RWPE2 (cell line): ENCODE data around the gene SLC39A12.

Experiments used
- ATAC-seq: fragments of 200-7000 bp; cut with Tn5 transposase; 3 replicates; pipeline ENCODE4 v1.9.1; 2021; ENCODE audit warnings: low read depth
- DNase-seq: peaks from one replicate; pipeline ENCODE4 v3.0.0-alpha.2; 2020; ENCODE audit warnings: low spot score
- H3K27ac ChIP-seq: fragments of 450-650 bp; 2 replicates; pipeline ENCODE4 v1.5.1; 2017; ENCODE audit warnings: mild to moderate bottlenecking; ENCODE audit not compliant: poor library complexity, severe bottlenecking
- H3K27me3 ChIP-seq: fragments of 250-450 bp; sonication (Bioruptor Pico); 2 replicates; pipeline ENCODE4 v1.5.1; 2021; ENCODE audit warnings: mild to moderate bottlenecking, moderate library complexity; ENCODE audit not compliant: insufficient read depth, poor library complexity, severe bottlenecking
- H3K36me3 ChIP-seq: fragments of 250-450 bp; sonication (Bioruptor Pico); 2 replicates; pipeline ENCODE4 v1.5.1; 2020; ENCODE audit warnings: low read depth, mild to moderate bottlenecking, moderate library complexity
- H3K4me1 ChIP-seq: fragments of 250-450 bp; sonication (Bioruptor Pico); 2 replicates; pipeline ENCODE4 v1.5.1; 2021; ENCODE audit warnings: mild to moderate bottlenecking, moderate library complexity; ENCODE audit not compliant: insufficient read depth, poor library complexity, severe bottlenecking
- H3K4me3 ChIP-seq: fragments of 250-450 bp; sonication (Bioruptor Pico); 2 replicates; pipeline ENCODE4 v1.5.1; 2021; ENCODE audit warnings: mild to moderate bottlenecking, moderate library complexity; ENCODE audit not compliant: severe bottlenecking
- H3K9me3 ChIP-seq: fragments of 250-450 bp; sonication (Bioruptor Pico); 2 replicates; pipeline ENCODE4 v1.5.1; 2021; ENCODE audit warnings: mild to moderate bottlenecking, moderate library complexity; ENCODE audit not compliant: severe bottlenecking
- CTCF ChIP-seq: fragments of 450-650 bp; IDR thresholded peaks from one replicate; pipeline ENCODE4 v1.5.1; 2017; ENCODE audit warnings: mild to moderate bottlenecking, moderate library complexity; ENCODE audit not compliant: poor library complexity, severe bottlenecking

The SLC39A12 gene

DNA sequence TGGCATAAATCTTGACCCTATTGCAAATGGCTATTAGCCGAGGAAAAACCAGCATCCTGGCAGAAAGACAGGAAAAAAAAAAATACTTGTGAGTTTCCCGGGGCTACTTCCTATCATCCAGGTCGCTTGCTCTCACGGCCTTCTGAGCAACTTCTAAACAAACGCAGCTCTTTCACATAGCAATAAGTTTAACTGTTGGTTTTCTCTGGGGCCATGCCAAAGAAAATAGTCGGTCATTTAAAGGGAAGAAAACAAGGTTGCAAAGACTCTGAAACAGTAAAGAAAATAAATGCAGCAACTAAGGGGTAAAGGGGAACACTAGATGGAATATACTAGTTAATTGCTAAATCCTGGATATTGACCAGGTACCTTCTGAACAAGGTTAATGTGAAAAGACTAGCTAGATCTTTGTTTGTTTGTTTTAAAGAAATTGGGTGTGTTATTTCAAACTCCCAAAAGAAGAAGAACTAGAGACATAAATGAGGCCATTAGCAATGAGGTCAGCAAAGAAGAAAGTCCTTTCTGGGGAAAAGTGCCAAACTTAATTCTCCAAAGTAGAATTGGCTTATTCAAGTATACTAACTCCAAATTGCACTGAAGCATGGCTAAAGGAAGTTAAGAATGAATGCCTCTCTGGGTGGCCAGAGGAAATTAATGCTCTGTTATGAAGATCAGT, 54.2 kb downstream of the SLC39A12 start:
- Histone ChIP-seq H3K36me3 (no peaks in the 10 kb centered on the region), H3K4me3 (no peak overlapping the region), H3K9me3 (no peaks in the 10 kb centered on the region), H3K4me1 (peaks cover 12% of the 10 kb centered on the region), H3K27me3 (no peaks in the 10 kb centered on the region), H3K27ac (no peak overlapping the region)
- TF ChIP-seq CTCF, result no peak
- peak; percentile 41; the same call in 1 of the 3 replicates for ATAC-seq
- no peak for DNase-seq

GRCh38 chr10:18008986-18009385, 57.3 kb downstream of the SLC39A12 start:
- Histone ChIP-seq H3K27me3 (no peaks in the 10 kb centered on the region), H3K27ac (no peak overlapping the region), H3K36me3 (no peaks in the 10 kb centered on the region), H3K4me3 (no peak overlapping the region), H3K9me3 (no peaks in the 10 kb centered on the region), H3K4me1 (peaks cover 12% of the 10 kb centered on the region)
- no peak for TF ChIP-seq CTCF
- ATAC-seq (no peak), DNase-seq (no peak)

DNA sequence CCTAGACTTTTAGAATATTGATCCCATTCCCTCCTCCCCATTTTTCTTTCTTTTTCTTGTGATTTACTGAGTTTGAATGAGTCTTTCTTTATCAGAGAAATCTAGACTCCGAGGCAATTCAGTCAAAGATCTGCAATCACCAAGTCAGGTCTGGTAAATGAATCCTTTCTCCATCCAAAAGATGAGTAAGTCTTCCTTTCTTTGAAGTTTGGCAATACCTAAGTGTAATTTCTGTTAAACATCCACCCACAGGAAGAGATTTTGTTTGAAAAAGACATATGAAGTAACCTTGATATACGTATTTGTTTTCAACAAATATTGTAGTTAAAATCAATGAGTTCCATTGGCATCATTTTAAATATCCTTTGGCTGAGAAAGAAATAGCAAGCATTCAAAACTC, 58.3 kb downstream of the SLC39A12 start:
- ATAC-seq (peak; percentile 68), DNase-seq (no peak)
- H3K36me3 ChIP-seq, result no peaks in the 10 kb centered on the region
- no peak for TF ChIP-seq CTCF
- no peaks in the 10 kb centered on the region for H3K9me3 ChIP-seq
- H3K4me3 ChIP-seq, result no peak overlapping the region
- H3K27ac ChIP-seq, result no peak overlapping the region
- H3K4me1 ChIP-seq, result peaks cover 12% of the 10 kb centered on the region
- H3K27me3 ChIP-seq, result no peaks in the 10 kb centered on the region

DNA sequence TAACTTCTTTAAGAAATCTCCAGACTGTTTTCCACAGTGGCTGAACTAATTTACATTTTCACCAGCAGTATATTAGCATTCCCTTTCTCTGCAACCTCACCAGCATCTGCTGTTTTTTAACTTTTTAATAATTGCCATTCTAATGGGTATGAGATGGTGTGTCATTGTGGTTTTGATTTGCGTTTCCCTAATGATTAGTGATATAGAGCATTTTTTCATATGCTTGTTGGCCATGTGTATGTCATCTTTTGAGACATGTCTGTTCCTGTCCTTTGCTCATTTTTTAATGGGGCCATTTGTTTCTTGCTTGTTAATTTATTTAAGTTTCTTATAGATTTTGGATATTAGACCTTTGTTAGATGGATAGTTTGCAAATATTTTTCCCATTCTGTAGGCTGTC, 68.8 kb downstream of the SLC39A12 start:
- Histone ChIP-seq H3K27me3 (no peaks in the 10 kb centered on the region), H3K4me3 (no peak overlapping the region), H3K27ac (no peak overlapping the region), H3K36me3 (no peaks in the 10 kb centered on the region), H3K4me1 (no peaks in the 10 kb centered on the region), H3K9me3 (no peaks in the 10 kb centered on the region)
- ATAC-seq (no peak), DNase-seq (no peak)
- no peak for TF ChIP-seq CTCF

DNA sequence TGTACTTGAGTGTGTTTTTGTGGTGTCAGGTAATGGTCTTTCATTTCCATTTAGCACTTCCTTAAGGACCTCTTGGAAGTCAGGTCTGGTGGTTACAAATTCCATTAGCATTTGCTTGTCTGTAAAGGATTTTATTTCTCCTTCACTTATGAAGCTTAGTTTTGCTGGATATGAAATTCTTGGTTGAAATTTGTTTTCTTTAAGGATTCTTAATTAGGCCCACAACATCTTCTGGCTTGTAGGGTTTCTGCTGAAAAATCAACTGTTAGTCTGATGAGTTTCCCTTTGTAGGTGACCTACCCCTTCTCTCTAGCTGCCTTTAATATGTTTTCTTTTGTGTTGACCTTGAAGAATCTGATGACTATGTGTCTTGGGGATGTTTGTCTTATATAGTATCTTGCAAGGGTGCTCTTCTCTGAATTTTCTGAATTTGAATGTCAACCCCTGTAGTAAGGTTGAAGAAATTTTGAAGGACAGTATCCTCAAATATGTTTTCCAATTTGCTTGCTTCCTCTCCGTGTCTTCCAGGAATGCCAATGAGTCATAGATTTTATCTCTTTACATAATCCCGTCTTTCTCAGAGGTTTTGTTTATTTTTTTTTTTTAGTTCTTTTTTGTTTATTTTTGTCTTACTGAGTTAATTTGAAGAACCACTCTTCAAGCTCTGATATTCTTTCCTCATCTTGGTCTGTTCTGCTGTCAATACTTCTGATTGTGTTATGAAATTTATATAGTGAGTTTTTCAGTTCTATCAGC, 70.2 kb downstream of the SLC39A12 start:
- no peak for DNase-seq
- Histone ChIP-seq H3K9me3 (no peaks in the 10 kb centered on the region), H3K27ac (no peak overlapping the region), H3K4me3 (no peak overlapping the region), H3K4me1 (no peaks in the 10 kb centered on the region), H3K36me3 (no peaks in the 10 kb centered on the region), H3K27me3 (no peaks in the 10 kb centered on the region)
- no peak for ATAC-seq
- TF ChIP-seq CTCF, result no peak
